ENCODE data around the gene SEMA3B.

SEMA3B gene

DNA sequence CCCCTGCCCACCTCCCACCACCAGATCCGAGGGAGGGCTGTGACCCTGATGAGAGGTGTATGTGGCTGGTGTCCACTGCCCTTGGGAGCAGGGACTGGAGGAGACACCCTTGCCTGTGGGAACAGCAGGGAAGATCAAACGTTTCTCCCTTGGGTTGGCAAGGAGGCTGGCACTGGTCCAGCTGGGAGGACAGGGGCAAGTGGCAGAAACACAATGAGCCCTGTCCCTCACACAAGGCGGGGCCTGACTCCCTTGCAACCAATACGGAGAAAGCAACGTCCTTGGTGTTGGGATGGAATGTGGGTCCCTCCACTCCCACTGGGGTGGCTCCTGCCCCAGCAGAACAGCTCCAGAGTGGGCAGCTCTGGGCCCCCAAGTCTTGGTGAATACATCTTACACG is 48.4 kb downstream of the SEMA3B start:
- peak; percentile 88 for DNase-seq (ENCODE audit: low spot score)

GRCh38 chr3:50318163-50318562 is 49.2 kb downstream of the SEMA3B start:
- DNase-seq (ENCODE audit: low spot score) = no peak

DNA sequence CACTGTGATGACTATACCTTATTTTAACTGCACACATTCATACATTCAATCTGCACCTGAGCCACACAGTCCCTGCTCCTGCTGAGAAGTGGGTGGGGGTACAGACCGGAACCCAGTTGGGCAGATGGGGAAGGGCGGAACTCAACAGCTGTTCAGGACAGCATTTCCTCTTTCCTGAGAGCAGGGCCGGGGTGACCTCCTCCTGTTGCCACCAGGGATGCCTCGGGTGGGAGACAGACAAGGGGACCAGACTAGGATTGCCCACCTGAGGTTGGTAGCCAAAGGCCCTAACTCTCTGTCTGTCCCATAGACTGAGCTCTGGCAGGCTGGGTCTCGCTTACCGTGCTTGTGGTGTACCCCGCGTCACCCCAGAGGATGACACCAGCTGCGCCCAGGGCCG is 49.7 kb downstream of the SEMA3B start:
- no peak for DNase-seq (ENCODE audit: low spot score)

DNA sequence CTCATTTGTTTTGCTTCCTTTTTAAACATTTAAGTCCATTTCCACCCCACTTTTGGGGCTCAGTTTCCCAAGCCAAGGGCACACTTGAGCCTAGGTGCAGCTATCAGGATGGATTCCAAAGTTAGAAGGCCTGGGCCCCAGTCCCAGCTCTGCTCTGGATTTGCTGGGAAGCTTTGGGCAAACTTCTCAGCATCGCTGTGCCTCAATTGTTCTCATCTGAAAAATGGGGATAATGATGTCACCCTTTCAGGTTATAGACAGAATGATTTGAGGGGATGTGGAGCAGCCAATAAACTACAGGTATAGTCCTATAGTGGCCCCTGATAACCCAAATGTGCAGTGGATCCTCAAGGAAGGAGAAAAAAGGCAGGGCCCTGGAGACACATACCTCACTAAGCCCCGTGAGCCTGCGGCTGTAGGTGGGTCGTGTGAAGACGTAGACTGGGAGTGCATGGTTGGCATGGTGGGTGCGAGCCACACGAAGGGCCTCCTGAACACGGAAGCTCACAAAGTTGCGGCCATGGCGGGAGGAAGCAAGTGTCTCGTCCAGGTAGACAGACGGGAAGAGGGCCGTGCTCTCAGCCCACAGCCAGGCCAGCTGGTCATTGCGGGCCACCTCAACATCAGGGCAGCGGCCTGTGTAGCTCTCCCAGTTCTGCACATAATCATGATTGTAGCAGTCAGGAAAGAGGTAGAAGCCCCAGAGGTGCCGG is 50.4 kb downstream of the SEMA3B start:
- no peak for DNase-seq (ENCODE audit: low spot score)

GRCh38 chr3:50319894-50320625 is 51.1 kb downstream of the SEMA3B start:
- DNase-seq (ENCODE audit: low spot score) = no peak

- DNase-seq (ENCODE audit: low spot score) = no peak
Observed at GRCh38 chr3:50320853-50321335, 51.9 kb downstream of the SEMA3B start.

- DNase-seq (ENCODE audit: low spot score) = peak; percentile 89
Observed at GRCh38 chr3:50321336-50322114, 52.6 kb downstream of the SEMA3B start.

DNA sequence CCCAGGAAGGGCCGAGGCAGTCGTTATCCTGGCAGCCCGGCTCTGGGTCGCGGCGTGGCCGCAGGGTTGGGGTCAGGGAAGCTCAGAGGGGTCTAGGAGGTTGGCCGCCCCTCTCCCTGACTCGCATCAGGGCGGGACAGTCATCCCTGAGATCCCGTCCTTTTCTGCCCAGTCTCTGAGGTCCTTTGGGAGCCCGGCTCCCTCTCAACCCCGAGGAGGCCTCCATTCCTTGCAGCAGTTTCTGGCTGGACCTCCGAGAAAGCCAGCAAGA is 53.1 kb downstream of the SEMA3B start:
- DNase-seq (ENCODE audit: low spot score) = no peak

DNA sequence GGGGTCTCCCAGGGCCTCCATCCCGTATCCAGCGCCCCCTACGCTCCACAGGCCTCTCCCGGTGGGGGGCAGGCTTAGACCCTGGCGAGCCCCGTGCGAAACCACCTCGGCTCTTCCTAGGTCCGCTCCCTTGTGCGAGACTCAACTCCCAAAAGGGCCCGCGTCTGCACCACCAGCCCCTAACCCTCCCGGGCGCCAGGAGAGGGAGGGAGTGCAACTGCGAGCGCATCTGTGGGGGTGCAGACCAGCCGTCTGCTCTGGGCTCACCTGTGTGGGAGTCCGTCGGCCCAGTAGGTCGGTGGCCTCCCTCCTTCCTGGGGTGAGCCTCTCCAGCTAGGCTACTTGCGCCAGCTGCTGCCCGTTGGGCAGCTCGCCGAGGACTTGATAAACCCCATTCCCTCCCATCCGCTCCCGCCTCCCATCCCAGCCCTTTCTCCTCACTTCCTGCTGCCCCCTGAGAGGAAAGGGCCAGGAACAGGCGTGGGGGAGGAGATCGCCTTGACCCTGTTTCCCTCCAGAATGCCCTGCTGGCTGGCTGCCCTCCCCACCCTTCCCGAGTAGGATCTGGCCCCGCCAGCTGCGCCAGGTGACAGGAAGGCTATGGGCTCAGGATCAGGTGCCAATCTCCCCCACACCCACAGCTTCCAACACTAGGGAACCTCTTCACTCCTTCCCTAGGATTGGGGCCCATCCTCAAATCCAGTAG is 53.6 kb downstream of the SEMA3B start, which contains the start of gene HYAL2:
HYAL2 (minus strand) TSS at position 360 of the 706 bp plus-strand sequence. CDS start 2,256 bp downstream, outside the sequence.
- DNase-seq (ENCODE audit: low spot score) = no peak

DNA sequence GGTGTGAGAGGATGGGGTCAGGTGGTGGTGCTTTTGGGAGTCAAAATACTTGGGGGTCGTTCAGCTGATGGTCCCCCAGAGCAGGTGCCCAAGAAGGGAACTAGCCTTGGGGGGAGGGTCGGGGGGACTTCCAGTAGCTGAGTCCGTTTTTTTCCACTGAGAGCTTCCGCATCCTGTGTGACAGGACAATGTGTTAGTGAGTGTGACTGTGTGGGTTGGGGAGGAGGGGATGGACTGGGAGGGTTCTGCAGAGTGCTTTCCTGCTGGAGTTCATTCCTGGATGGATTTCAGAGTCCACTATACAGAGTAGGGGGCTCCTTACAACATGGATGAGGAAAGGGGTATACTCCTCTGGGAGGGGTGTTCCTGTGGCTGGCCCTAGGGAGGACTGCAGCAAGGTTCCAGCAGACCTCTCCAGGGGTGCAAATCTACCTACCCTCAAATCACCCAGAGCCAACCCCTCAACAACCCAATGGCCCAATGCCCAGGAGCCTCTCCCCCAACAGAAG is 54.2 kb downstream of the SEMA3B start:
- DNase-seq (ENCODE audit: low spot score) = no peak

- no peak for DNase-seq (ENCODE audit: low spot score)
Observed at GRCh38 chr3:50323614-50324199, 54.8 kb downstream of the SEMA3B start.

- DNase-seq (ENCODE audit: low spot score) = peak; percentile 63
Observed at GRCh38 chr3:50324351-50325112, 55.6 kb downstream of the SEMA3B start.

- no peak for DNase-seq (ENCODE audit: low spot score)
Observed at GRCh38 chr3:50325113-50325480, 56.1 kb downstream of the SEMA3B start.

DNA sequence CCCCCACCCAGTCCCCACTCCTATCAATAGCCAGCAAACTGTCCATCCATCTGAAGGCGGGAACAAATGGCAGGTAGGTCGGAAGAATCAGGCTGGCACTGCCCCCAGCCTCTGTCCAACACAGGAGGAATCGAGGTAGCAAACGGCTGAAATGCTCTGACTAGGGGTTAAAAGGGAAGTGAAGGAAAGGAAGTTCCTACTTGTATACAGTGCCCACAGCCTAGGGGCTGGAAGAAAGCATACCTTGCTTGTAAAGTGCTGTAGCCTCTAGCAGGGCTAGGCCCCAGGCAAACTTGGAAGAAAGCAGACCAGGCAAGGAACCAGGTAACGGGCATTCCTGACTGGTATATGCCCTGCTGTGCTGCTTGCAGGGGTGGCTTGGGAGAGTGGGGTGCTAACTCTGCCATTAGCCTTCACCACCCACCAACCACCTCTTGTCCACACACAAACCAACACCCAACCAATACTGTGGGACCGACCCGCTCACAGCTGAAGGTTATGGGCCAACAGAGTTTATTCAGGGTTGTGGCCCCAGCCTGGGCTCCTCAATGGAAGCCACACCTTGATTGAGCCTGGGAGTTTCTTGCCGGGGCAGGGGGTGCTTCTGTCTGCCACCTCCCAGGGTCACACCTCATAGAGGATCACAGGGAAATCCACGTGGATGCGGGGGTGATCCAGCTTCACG is 56.7 kb downstream of the SEMA3B start:
- no peak for DNase-seq (ENCODE audit: low spot score)

DNA sequence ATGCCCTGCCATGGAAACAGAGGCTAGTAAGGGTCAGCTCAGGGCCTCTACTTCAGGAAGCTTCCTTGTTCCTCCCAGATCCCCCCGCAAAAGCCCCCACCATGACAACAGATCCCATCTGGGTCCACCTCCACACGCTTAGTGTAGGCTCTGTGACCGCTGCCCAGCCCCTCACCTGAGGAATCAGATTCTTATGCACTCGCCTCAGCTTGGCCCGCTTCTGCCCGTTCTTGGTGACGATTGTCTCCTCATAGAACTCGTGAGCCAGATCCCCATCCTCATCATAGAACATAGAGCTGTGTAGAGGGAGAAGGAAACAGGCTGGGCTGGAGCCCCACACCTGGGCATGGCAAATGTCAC is 57.2 kb downstream of the SEMA3B start:
- no peak for DNase-seq (ENCODE audit: low spot score)

DNA sequence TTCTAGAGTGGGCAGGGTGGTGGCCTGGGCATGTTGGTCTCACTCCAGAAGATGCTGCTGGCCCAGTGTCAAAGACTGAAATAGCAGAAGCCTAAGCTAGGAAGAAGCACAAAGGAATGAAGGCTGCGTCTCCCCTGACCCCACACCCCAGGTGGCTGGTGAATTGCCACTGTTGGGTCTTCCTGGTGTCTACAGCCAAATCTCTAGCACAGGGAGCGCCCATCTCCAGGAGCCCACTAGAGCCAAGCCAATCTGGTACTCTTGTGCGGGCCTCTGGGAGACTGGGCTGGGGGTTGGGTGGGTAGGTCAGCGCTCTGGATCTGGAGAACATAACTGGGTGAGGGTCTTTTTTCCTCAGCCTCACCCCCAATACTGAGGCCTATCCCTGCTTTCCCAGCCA is 58.2 kb downstream of the SEMA3B start:
- no peak for DNase-seq (ENCODE audit: low spot score)

All from SW480 (cell line).